ENCODE measurements around the gene CD3E. TPM values are rescaled to one million over a fixed set of nuclear protein-coding genes. Genes with fewer than 3 reads are reported as not detected.

Gene CD3E
- total RNA-seq, 1 experiment from 2014 or later: not detected

DNA sequence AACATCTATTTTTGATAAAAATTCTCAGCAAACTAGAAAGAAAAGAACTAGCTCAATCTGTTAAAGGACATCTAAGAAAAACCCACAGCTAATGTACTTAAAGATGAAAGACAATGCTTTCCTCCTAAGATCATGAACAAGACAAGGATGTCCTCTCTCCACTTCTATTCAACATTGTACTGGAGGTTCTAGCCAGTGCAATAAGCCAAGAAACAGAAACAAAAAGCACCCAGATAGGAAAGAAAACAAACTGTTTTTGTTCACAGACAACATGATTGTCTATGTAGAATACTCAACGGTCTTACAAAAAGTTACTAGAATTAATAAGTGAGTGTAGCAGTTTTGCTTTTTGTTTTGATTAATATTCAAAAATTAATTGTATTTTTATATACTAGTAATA is 30.2 kb downstream of the CD3E start:
- Mint-ChIP-seq H3K27ac (no peak overlapping the region), H3K36me3 (ENCODE audit: insufficient read depth in 1 of 3, low read depth in 3 of 3) (peaks cover 0 to 2% (median 2%) of the 10 kb centered on the region in 3 experiments; a peak in 1 of 7 replicates), H3K4me3 (no peak overlapping the region), H3K9me3 (peaks cover 14 to 18% of the 10 kb centered on the region in 2 experiments), H3K4me1 (peaks cover 0 to 2% of the 10 kb centered on the region in 2 experiments; a peak in 1 of 4 replicates), H3K27me3 (ENCODE audit: low read depth) (peaks cover 18% of the 10 kb centered on the region)
- Histone ChIP-seq H3K14ac (ENCODE audit: insufficient read depth, low read length) (no peak overlapping the region), H3K79me1 (ENCODE audit: insufficient read depth, low read depth, low read length, poor library complexity, severe bottlenecking) (no peaks in the 10 kb centered on the region), H2AK5ac (ENCODE audit: insufficient read length, low read length) (no peak overlapping the region), H3K9ac (ENCODE audit: extremely low read depth, insufficient read length, low read length) (no peak overlapping the region), H3K4ac (ENCODE audit: low read depth, low read length) (no peak overlapping the region), H4K20me1 (ENCODE audit: control insufficient read depth, insufficient read depth, insufficient read length) (no peaks in the 10 kb centered on the region), H2AFZ (ENCODE audit: low read length) (no peak overlapping the region), H3K79me2 (ENCODE audit: insufficient read depth, low read length) (no peaks in the 10 kb centered on the region), H3K18ac (ENCODE audit: insufficient read length, low read depth, low read length) (no peak overlapping the region), H3K27me3 (ENCODE audit: insufficient read depth, low read length) (no peaks in the 10 kb centered on the region), H3K23me2 (ENCODE audit: insufficient read length, low read depth, low read length, poor library complexity, severe bottlenecking) (no peaks in the 10 kb centered on the region), H3K56ac (ENCODE audit: insufficient read length, low read depth, low read length) (no peak overlapping the region), H3K4me1 (ENCODE audit: insufficient read depth, low read length) (no peaks in the 10 kb centered on the region), H2BK12ac (ENCODE audit: insufficient read length, low read depth, low read length) (no peak overlapping the region), H3K27ac (ENCODE audit: insufficient read length, low read depth, low read length) (no peak overlapping the region), H2BK20ac (ENCODE audit: low read depth, low read length, poor library complexity, severe bottlenecking) (no peak overlapping the region), H2BK15ac (ENCODE audit: low read depth, low read length) (no peak overlapping the region), H3T11ph (ENCODE audit: low read length) (no peak overlapping the region), H2BK120ac (ENCODE audit: low read depth, low read length, poor library complexity, severe bottlenecking) (no peak overlapping the region), H4K91ac (ENCODE audit: insufficient read length, low read depth, low read length) (no peak overlapping the region), H3K4me2 (ENCODE audit: insufficient read depth, insufficient read length, low read length) (no peak overlapping the region), H4K8ac (replicated peaks; ENCODE audit: insufficient read length, low read depth, low read length) (no peak overlapping the region), H2BK5ac (ENCODE audit: insufficient read length, low read length) (no peak overlapping the region), H4K5ac (ENCODE audit: insufficient read length, low read depth, low read length) (no peak overlapping the region), H3K9me3 (ENCODE audit: control insufficient read depth, low read depth, low read length) (no peaks in the 10 kb centered on the region), H3K23ac (ENCODE audit: insufficient read length, low read depth, low read length) (no peak overlapping the region)
- TF ChIP-seq, protein P1, sequence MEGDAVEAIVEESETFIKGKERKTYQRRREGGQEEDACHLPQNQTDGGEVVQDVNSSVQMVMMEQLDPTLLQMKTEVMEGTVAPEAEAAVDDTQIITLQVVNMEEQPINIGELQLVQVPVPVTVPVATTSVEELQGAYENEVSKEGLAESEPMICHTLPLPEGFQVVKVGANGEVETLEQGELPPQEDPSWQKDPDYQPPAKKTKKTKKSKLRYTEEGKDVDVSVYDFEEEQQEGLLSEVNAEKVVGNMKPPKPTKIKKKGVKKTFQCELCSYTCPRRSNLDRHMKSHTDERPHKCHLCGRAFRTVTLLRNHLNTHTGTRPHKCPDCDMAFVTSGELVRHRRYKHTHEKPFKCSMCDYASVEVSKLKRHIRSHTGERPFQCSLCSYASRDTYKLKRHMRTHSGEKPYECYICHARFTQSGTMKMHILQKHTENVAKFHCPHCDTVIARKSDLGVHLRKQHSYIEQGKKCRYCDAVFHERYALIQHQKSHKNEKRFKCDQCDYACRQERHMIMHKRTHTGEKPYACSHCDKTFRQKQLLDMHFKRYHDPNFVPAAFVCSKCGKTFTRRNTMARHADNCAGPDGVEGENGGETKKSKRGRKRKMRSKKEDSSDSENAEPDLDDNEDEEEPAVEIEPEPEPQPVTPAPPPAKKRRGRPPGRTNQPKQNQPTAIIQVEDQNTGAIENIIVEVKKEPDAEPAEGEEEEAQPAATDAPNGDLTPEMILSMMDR (conservative IDR thresholded peaks at IDR 0.05): no peak
- no peak for DNase-seq
- WGBS (ENCODE audit: extremely low coverage, insufficient read length, low lambda C conversion rate): no CpG with 5 or more reads among the region's 1 CpG

Measured in H9 (cell line).